ENCODE data around the gene TNNI3K.

TNNI3K gene

DNA sequence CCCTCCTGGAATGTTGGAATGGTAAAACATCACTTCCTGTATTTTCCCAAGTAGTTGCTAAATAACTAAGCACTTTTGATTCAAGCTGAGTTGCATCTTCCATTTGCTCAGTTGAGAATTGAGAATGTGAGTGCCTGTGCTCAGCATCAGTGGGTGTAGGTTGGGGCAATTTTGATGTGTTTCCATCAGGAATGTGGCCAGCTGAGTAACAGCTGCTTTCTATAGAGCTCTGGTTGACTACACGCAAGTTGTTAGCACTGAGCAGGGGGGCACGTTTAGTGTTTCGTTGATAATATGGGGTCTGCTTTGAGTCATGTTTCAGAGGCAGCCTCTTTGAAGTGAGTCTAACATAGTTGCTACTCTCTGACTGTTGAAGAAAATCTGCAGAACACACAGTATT lies 235.7 kb downstream of the TNNI3K start:
- Histone ChIP-seq H3K4me3 (ENCODE audit: low read length) (no peak overlapping the region), H3K9ac (ENCODE audit: low read length) (no peak overlapping the region), H3K79me2 (ENCODE audit: low read length) (no peaks in the 10 kb centered on the region), H4K20me1 (ENCODE audit: insufficient read depth, low read length) (no peaks in the 10 kb centered on the region), H3K36me3 (replicated peaks; ENCODE audit: insufficient read depth, low read length) (no peaks in the 10 kb centered on the region), H2AFZ (ENCODE audit: low read length) (no peak overlapping the region), H3K4me2 (ENCODE audit: low read depth, low read length) (no peak overlapping the region), H3K9me3 (replicated peaks; ENCODE audit: insufficient read depth, low read length) (no peaks in the 10 kb centered on the region), H3K9me2 (replicated peaks; ENCODE audit: insufficient read depth, low read length) (no peaks in the 10 kb centered on the region), H3K27ac (ENCODE audit: low read length) (no peak overlapping the region), H3K27me3 (replicated peaks; ENCODE audit: insufficient read depth, low read length) (no peaks in the 10 kb centered on the region), H3K4me1 (ENCODE audit: low read length) (no peaks in the 10 kb centered on the region), H3F3A (ENCODE audit: insufficient read depth, low read length) (no peaks in the 10 kb centered on the region)
- DNase-seq = no peak
- no peak for TF ChIP-seq EZH2 (optimal IDR thresholded peaks at IDR 0.05; ENCODE audit: low read depth, low read length)
- TF ChIP-seq, protein P1, sequence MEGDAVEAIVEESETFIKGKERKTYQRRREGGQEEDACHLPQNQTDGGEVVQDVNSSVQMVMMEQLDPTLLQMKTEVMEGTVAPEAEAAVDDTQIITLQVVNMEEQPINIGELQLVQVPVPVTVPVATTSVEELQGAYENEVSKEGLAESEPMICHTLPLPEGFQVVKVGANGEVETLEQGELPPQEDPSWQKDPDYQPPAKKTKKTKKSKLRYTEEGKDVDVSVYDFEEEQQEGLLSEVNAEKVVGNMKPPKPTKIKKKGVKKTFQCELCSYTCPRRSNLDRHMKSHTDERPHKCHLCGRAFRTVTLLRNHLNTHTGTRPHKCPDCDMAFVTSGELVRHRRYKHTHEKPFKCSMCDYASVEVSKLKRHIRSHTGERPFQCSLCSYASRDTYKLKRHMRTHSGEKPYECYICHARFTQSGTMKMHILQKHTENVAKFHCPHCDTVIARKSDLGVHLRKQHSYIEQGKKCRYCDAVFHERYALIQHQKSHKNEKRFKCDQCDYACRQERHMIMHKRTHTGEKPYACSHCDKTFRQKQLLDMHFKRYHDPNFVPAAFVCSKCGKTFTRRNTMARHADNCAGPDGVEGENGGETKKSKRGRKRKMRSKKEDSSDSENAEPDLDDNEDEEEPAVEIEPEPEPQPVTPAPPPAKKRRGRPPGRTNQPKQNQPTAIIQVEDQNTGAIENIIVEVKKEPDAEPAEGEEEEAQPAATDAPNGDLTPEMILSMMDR (IDR thresholded peaks at IDR 0.05; ENCODE audit: low read length) = no peak
- no peak for TF ChIP-seq EZH2phosphoT487 (IDR thresholded peaks at IDR 0.05; ENCODE audit: low read length)

DNA sequence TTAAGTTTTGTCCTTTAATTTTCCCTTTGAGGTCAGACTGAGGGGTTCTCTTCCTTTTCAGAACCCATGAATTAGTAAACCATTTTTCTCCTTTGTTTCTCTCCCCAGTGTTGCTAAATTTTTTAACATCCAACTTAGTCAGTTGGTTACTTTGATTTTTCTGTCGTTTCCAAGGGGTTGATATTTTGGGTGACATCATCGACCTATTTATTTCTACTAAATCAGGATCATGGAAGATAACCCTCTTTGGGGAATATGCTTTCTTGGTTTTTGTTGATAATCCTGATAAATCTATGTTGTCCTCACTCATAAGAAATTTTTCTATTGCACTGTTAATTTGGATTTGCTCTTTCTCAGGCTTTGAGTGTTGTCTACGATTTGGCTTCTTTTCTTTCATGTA lies 236.3 kb downstream of the TNNI3K start:
- H3K4me3 ChIP-seq (ENCODE audit: low read length) = no peak overlapping the region
- no peak for DNase-seq
- no peaks in the 10 kb centered on the region for H3K36me3 ChIP-seq (replicated peaks; ENCODE audit: insufficient read depth, low read length)
- no peaks in the 10 kb centered on the region for H3F3A ChIP-seq (ENCODE audit: insufficient read depth, low read length)
- no peak overlapping the region for H3K27ac ChIP-seq (ENCODE audit: low read length)
- no peak overlapping the region for H3K4me2 ChIP-seq (ENCODE audit: low read depth, low read length)
- no peak overlapping the region for H2AFZ ChIP-seq (ENCODE audit: low read length)
- no peaks in the 10 kb centered on the region for H3K9me2 ChIP-seq (replicated peaks; ENCODE audit: insufficient read depth, low read length)
- no peaks in the 10 kb centered on the region for H3K79me2 ChIP-seq (ENCODE audit: low read length)
- no peaks in the 10 kb centered on the region for H4K20me1 ChIP-seq (ENCODE audit: insufficient read depth, low read length)
- H3K4me1 ChIP-seq (ENCODE audit: low read length) = no peaks in the 10 kb centered on the region
- H3K27me3 ChIP-seq (replicated peaks; ENCODE audit: insufficient read depth, low read length) = no peaks in the 10 kb centered on the region
- no peak overlapping the region for H3K9ac ChIP-seq (ENCODE audit: low read length)
- no peak for TF ChIP-seq EZH2phosphoT487 (IDR thresholded peaks at IDR 0.05; ENCODE audit: low read length)
- no peak for TF ChIP-seq EZH2 (optimal IDR thresholded peaks at IDR 0.05; ENCODE audit: low read depth, low read length)
- TF ChIP-seq, protein P1 (IDR thresholded peaks at IDR 0.05; ENCODE audit: low read length) = no peak
- no peaks in the 10 kb centered on the region for H3K9me3 ChIP-seq (replicated peaks; ENCODE audit: insufficient read depth, low read length)

DNA sequence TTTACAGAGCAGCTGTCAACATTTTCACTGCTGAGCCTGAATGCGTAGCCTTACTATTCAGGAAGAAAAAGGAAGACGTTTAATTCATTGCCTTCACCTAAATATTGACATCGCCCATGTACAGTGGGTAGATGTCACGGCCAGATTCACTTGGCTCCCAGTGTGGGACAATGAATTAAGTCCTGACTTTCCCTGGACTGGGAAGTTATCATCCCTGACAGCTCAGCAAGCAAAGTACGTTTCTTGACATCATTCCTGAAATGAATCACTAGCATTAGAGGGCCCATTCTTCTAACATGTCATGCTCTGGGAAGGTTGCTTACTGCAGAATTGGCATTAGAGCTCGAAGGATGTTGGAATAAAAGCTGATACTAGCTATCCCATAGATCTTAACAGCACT lies 239.4 kb downstream of the TNNI3K start:
- Histone ChIP-seq H3K4me1 (ENCODE audit: low read length) (no peaks in the 10 kb centered on the region), H3K4me3 (ENCODE audit: low read length) (no peak overlapping the region), H2AFZ (ENCODE audit: low read length) (no peak overlapping the region), H3K79me2 (ENCODE audit: low read length) (no peaks in the 10 kb centered on the region), H3K27me3 (replicated peaks; ENCODE audit: insufficient read depth, low read length) (no peaks in the 10 kb centered on the region), H3K9me2 (replicated peaks; ENCODE audit: insufficient read depth, low read length) (no peaks in the 10 kb centered on the region), H4K20me1 (ENCODE audit: insufficient read depth, low read length) (no peaks in the 10 kb centered on the region), H3K9ac (ENCODE audit: low read length) (no peak overlapping the region), H3K36me3 (replicated peaks; ENCODE audit: insufficient read depth, low read length) (no peaks in the 10 kb centered on the region), H3K9me3 (replicated peaks; ENCODE audit: insufficient read depth, low read length) (no peaks in the 10 kb centered on the region), H3F3A (ENCODE audit: insufficient read depth, low read length) (no peaks in the 10 kb centered on the region), H3K4me2 (ENCODE audit: low read depth, low read length) (no peak overlapping the region), H3K27ac (ENCODE audit: low read length) (no peak overlapping the region)
- DNase-seq = no peak
- no peak for TF ChIP-seq EZH2 (optimal IDR thresholded peaks at IDR 0.05; ENCODE audit: low read depth, low read length)
- TF ChIP-seq, protein P1 (IDR thresholded peaks at IDR 0.05; ENCODE audit: low read length) = no peak
- TF ChIP-seq EZH2phosphoT487 (IDR thresholded peaks at IDR 0.05; ENCODE audit: low read length) = no peak
